HCT116 (cell line): Measurements from ENCODE around the gene HMX3. TPM values are rescaled to one million over a fixed set of nuclear protein-coding genes. Genes with fewer than 3 reads are reported as not detected.
A peak's percentile ranks its signal among the peaks of the same experiment; 100 is the strongest.

Experiments
- ATAC-seq: fragments of 200-7000 bp; cut with Tn5 transposase; 2 replicates; pipeline ENCODE4 v1.9.1; 2020; ENCODE audit warnings: mild to moderate bottlenecking, moderate library complexity
- BruUV-seq: library from RNA; stranded (reverse); fragments of 400-500 nt; replicated peaks from 2 replicates; lab custom pipeline; 2021; lab: Mats Ljungman, UMichigan
- CTCF ChIA-PET: fragments of 300-600 bp; sonication (Branson Sonifier 250); formaldehyde crosslinking; loops from one replicate; lab custom pipeline; 2021; ENCODE audit warnings: antibody characterized with exemption; lab: Charles Lee
- POLR2A ChIA-PET: fragments of 300-600, 350-600 bp; sonication (Branson Sonifier 250); formaldehyde crosslinking; loops from one replicate; lab custom pipeline; 2021; ENCODE audit warnings: antibody characterized with exemption; lab: Charles Lee
- RAD21 ChIA-PET, 2 experiments: fragments of 300-600 bp; sonication (Branson Sonifier 250); formaldehyde crosslinking; loops; one replicate each; lab custom pipeline; 2023; ENCODE audit warnings: low total read pairs in 2 of 2; ENCODE audit not compliant: uncharacterized antibody in 2 of 2, unreplicated experiment in 2 of 2, low non-redundant PET in 1 of 2; lab: Charles Lee
- DNase-seq: peaks from one replicate; pipeline ENCODE4 v3.0.0-alpha.2; 2010; ENCODE audit warnings: low read depth, low spot score
- H2AFZ ChIP-seq: fragments of 200-600 bp; shearing (Covaris generic), sonication (generic); 2 replicates; pipeline ENCODE4 v1.6.1; 2017; ENCODE audit warnings: low read depth, mixed run types, mixed read lengths, antibody characterized with exemption, low read length; ENCODE audit not compliant: poor library complexity, severe bottlenecking
- H3K27ac ChIP-seq: 2 replicates; pipeline ENCODE4 v1.5.1; 2012; ENCODE audit warnings: low read depth, low read length
- H3K27me3 ChIP-seq: fragments of 200-600 bp; sonication (generic); 2 replicates; pipeline ENCODE4 v1.6.1; 2016; ENCODE audit warnings: mixed run types, low read length, mixed read lengths; ENCODE audit not compliant: insufficient read depth
- H3K36me3 ChIP-seq, 2 experiments: fragments of 200-500 bp in 1 of 2; fragments of 200-600 bp in 1 of 2; sonication (Bioruptor generic) in 1 of 2; sonication (generic) in 1 of 2; 2 replicates each; pipeline versions ENCODE4 v1.5.1 to v1.6.1; 2014 to 2016; ENCODE audit warnings: low read length in 2 of 2, inconsistent platforms in 1 of 2, mixed read lengths in 1 of 2, mixed run types in 1 of 2; ENCODE audit not compliant: insufficient read depth in 2 of 2, control insufficient read depth in 1 of 2
- H3K4me1 ChIP-seq, 2 experiments: fragments of 200-600 bp in 1 of 2; sonication (generic) in 1 of 2; 2 replicates each; pipeline versions ENCODE4 v1.5.1 to v1.6.1; 2012 to 2017; ENCODE audit warnings: low read length in 2 of 2, inconsistent platforms in 1 of 2, mild to moderate bottlenecking in 1 of 2, mixed read lengths in 1 of 2, mixed run types in 1 of 2, moderate library complexity in 1 of 2; ENCODE audit not compliant: insufficient read depth in 2 of 2, control insufficient read depth in 1 of 2
- H3K4me2 ChIP-seq: fragments of 200-600 bp; sonication (generic); 2 replicates; pipeline ENCODE4 v1.6.1; 2017; ENCODE audit warnings: mixed run types, low read length, mixed read lengths
- H3K4me3 ChIP-seq, 2 experiments: fragments of 200-600 bp in 1 of 2; sonication (generic) in 1 of 2; replicated peaks in 1 of 2; 2 replicates each; pipeline ENCODE4 v1.5.1; 2011 to 2016; ENCODE audit warnings: low read length in 2 of 2, control low read depth in 1 of 2, low read depth in 1 of 2, mild to moderate bottlenecking in 1 of 2, mixed read lengths in 1 of 2, mixed run types in 1 of 2
- H3K79me2 ChIP-seq: fragments of 200-600 bp; sonication (generic); 2 replicates; pipeline ENCODE4 v1.6.1; 2017; ENCODE audit warnings: mild to moderate bottlenecking, mixed run types, low read length, moderate library complexity, mixed read lengths; ENCODE audit not compliant: insufficient read depth
- H3K9ac ChIP-seq: fragments of 200-600 bp; sonication (generic); 2 replicates; pipeline ENCODE4 v1.6.1; 2016; ENCODE audit warnings: low read length, mixed read lengths
- H3K9me2 ChIP-seq: fragments of 200-600 bp; sonication (generic), shearing (Covaris generic); 2 replicates; pipeline ENCODE4 v1.6.1; 2017; ENCODE audit warnings: mixed run types, mild to moderate bottlenecking, moderate library complexity; ENCODE audit not compliant: insufficient read depth
- H3K9me3 ChIP-seq, 2 experiments: fragments of 200-500 bp in 1 of 2; fragments of 200-600 bp in 1 of 2; sonication (Bioruptor generic) in 1 of 2; sonication (generic) in 1 of 2; 2 replicates each; pipeline ENCODE4 v1.6.1; 2014 to 2017; ENCODE audit warnings: low read length in 2 of 2, mixed read lengths in 2 of 2, inconsistent platforms in 1 of 2, low read depth in 1 of 2, mild to moderate bottlenecking in 1 of 2, mixed run types in 1 of 2, moderate library complexity in 1 of 2; ENCODE audit not compliant: control insufficient read depth in 1 of 2, insufficient read depth in 1 of 2
- H4K20me1 ChIP-seq: fragments of 200-600 bp; sonication (generic), shearing (Covaris generic); 2 replicates; pipeline ENCODE4 v1.6.1; 2017; ENCODE audit warnings: mixed run types, mild to moderate bottlenecking, moderate library complexity; ENCODE audit not compliant: insufficient read depth
- CTCF ChIP-seq, 3 experiments: fragments of 200-600 bp in 1 of 3; sonication (generic) in 1 of 3; IDR thresholded peaks in 2 of 3; conservative IDR thresholded peaks in 1 of 3; 2 replicates each; pipeline ENCODE4 v1.5.1; 2012 to 2017; ENCODE audit warnings: low read depth in 2 of 3, low read length in 2 of 3, antibody characterized with exemption in 1 of 3, borderline replicate concordance in 1 of 3, control low read depth in 1 of 3, mild to moderate bottlenecking in 1 of 3, mixed read lengths in 1 of 3, mixed run types in 1 of 3, moderate library complexity in 1 of 3; ENCODE audit not compliant: insufficient read depth in 1 of 3
- REST ChIP-seq: IDR thresholded peaks from 2 replicates; pipeline ENCODE4 v1.6.1; 2012; ENCODE audit warnings: low read depth
- ZFX ChIP-seq: fragments of 450-650 bp; IDR thresholded peaks from 2 replicates; pipeline ENCODE4 v1.6.1; 2017
- intact Hi-C: fragments of 100-400 bp; cut with micrococcal nuclease; formaldehyde crosslinking; loops from 2 replicates; pipeline ENCODE4 v1.10.0; 2022
- total RNA-seq: library from RNA; stranded (reverse); gene quantifications from one replicate; pipeline ENCODE4 v1.2.1, GENCODE V29; 2021; ENCODE audit not compliant: unreplicated experiment

Gene HMX3
- total RNA-seq, 1 experiment from 2014 or later: not detected

- Histone ChIP-seq H3K79me2 (peaks cover 99% of the 10 kb centered on the region), H3K9ac (no peak overlapping the region), H2AFZ (no peak overlapping the region), H3K36me3 (peaks cover 68 to 84% of the 10 kb centered on the region in 2 experiments), H3K4me1 (no peaks in the 10 kb centered on the region), H3K27ac (no peak overlapping the region), H3K27me3 (no peaks in the 10 kb centered on the region), H4K20me1 (peaks cover 48% of the 10 kb centered on the region; the same call in 1 of the 2 replicates), H3K4me3 (no peak overlapping the region), H3K9me2 (no peaks in the 10 kb centered on the region), H3K4me2 (no peak overlapping the region), H3K9me3 (no peaks in the 10 kb centered on the region)
- TF ChIP-seq REST (no peak), CTCF (IDR thresholded peaks at IDR 0.05 in 2 of 3, conservative IDR thresholded peaks at IDR 0.05 in 1 of 3; ENCODE audit: borderline replicate concordance in 1 of 3, insufficient read depth in 1 of 3, low read depth in 2 of 3, low read length in 2 of 3) (peak in 2 of 3 experiments; percentile 36 to 44; a peak in 3 of 6 replicates), ZFX (no peak)
- DNase-seq (no peak), ATAC-seq (peak; percentile 71)
- CTCF ChIA-PET: no interaction called here
- intact Hi-C loops: no loop called here
- POLR2A ChIA-PET: interaction anchor here (1.0 to 2.3 kb wide), 2 partner anchors 9 to 12 kb away, joined by 3 to 7 read pairs; partner anchors contain the start of gene BUB3
- BruUV-seq: no TSS peak
- RAD21 ChIA-PET: no interaction called here
Measured at GRCh38 chr10:123165445-123166072, 29.8 kb downstream of the HMX3 start.
